Esophagus muscularis mucosa (tissue), 4 donors: ENCODE results near the gene MTRF1L. TPM values are rescaled to one million over a fixed set of nuclear protein-coding genes. Genes with fewer than 3 reads are reported as not detected.

Source experiments
- DNase-seq: peaks from one replicate; pipeline ENCODE4 v3.0.0-alpha.2; 2017; ENCODE audit errors: extremely low spot score
- H3K27ac ChIP-seq, 4 donors: fragments of 200-600 bp; sonication (generic); replicated peaks in 1 of 4; 1 replicate in 3 of 4; 2 replicates in 1 of 4; pipeline ENCODE4 v1.5.1; 2016 to 2019; ENCODE audit warnings: mild to moderate bottlenecking in 1 of 4
- H3K27me3 ChIP-seq, 4 donors: fragments of 200-600 bp; sonication (generic); one replicate each; pipeline versions ENCODE4 v1.5.1 to v1.6.0; 2016 to 2019
- H3K36me3 ChIP-seq, 4 donors: fragments of 200-600 bp; sonication (generic); one replicate each; pipeline ENCODE4 v1.5.1; 2016 to 2019
- H3K4me1 ChIP-seq, 4 donors: fragments of 200-600 bp; sonication (generic); one replicate each; pipeline ENCODE4 v1.5.1; 2016 to 2019
- H3K4me3 ChIP-seq, 4 donors: fragments of 200-600 bp; sonication (generic); 1 replicate in 2 of 4; 2 replicates in 2 of 4; pipeline ENCODE4 v1.5.1; 2016 to 2019; ENCODE audit warnings: mild to moderate bottlenecking in 4 of 4, moderate library complexity in 1 of 4
- H3K9me3 ChIP-seq, 4 donors: fragments of 200-600 bp; sonication (generic); 1 replicate in 3 of 4; 2 replicates in 1 of 4; pipeline ENCODE4 v1.5.1; 2016 to 2019
- CTCF ChIP-seq, 3 experiments: fragments of 200-600 bp in 2 of 3; fragments of 450-650 bp in 1 of 3; sonication (generic) in 2 of 3; IDR thresholded peaks; one replicate each; pipeline ENCODE4 v1.5.1; 2017 to 2019; ENCODE audit warnings: antibody characterized with exemption in 3 of 3, mild to moderate bottlenecking in 2 of 3, moderate library complexity in 1 of 3
- EP300 ChIP-seq: sonication (generic); formaldehyde crosslinking; IDR thresholded peaks from one replicate; pipeline ENCODE4 v1.6.1; 2017; ENCODE audit warnings: antibody characterized with exemption
- POLR2A ChIP-seq: fragments of 450-650 bp; IDR thresholded peaks from one replicate; pipeline ENCODE4 v1.6.1; 2017; ENCODE audit warnings: antibody characterized with exemption, moderate library complexity, mild to moderate bottlenecking, low read depth
- POLR2AphosphoS5 ChIP-seq, 2 donors: sonication (generic); formaldehyde crosslinking; IDR thresholded peaks; one replicate each; pipeline ENCODE4 v1.6.1; 2017; ENCODE audit warnings: antibody characterized with exemption in 2 of 2
- WGBS: methylation state at CpG from one replicate; pipeline ENCODE4 v1.1.5; 2018; 5-methylcytosine and 5-hydroxymethylcytosine counted together
- intact Hi-C: fragments of 100-400 bp; cut with DNase I; formaldehyde crosslinking; loops from one replicate; pipeline ENCODE4 v1.15.1; 2023
- total RNA-seq, 4 donors: library from RNA; depleted of rRNA; stranded (reverse); fragments of >200 nt; gene quantifications; one replicate each; pipeline versions ENCODE4 v1.1.0 to v1.2.1, GENCODE V29; 2016

The MTRF1L gene
- total RNA-seq, 4 donors from 2014 or later: 16.9 to 26.6 (median 21.1) TPM

DNA sequence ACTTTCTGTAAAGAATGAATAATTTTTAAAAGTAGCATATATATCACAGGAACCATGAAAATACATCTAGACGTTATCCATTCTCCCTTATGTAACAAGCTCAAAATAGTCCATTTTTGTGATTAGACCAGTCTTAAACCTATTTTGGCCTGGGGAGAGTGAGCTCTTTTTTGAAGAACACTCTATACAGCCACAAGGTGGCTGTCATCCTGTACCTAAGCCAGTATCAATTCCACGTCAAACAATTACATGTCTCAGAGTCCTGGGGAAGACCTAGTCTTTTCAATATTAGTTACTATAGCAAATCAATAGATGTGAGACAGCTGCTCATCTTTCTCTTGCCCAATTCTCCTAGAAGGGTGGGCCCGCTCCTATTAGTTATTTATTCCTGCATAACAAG, 48.1 kb downstream of the MTRF1L start:
- H3K27ac ChIP-seq: no peak overlapping the region
- H3K4me3 ChIP-seq: no peak overlapping the region
- TF ChIP-seq POLR2A (no peak), CTCF (IDR thresholded peaks at IDR 0.05) (no peak), EP300 (no peak), POLR2AphosphoS5 (IDR thresholded peaks at IDR 0.05) (no peak)
- no peaks in the 10 kb centered on the region for H3K4me1 ChIP-seq
- H3K27me3 ChIP-seq: peaks cover 0 to 2% (median 0%) of the 10 kb centered on the region in 4 donors
- intact Hi-C loops: no loop called here
- H3K36me3 ChIP-seq: no peaks in the 10 kb centered on the region
- peaks cover 0 to 8% (median 4%) of the 10 kb centered on the region in 4 donors for H3K9me3 ChIP-seq
- DNase-seq: no peak
- WGBS: 75% methylated on average over 3 of the region's 3 CpGs

DNA sequence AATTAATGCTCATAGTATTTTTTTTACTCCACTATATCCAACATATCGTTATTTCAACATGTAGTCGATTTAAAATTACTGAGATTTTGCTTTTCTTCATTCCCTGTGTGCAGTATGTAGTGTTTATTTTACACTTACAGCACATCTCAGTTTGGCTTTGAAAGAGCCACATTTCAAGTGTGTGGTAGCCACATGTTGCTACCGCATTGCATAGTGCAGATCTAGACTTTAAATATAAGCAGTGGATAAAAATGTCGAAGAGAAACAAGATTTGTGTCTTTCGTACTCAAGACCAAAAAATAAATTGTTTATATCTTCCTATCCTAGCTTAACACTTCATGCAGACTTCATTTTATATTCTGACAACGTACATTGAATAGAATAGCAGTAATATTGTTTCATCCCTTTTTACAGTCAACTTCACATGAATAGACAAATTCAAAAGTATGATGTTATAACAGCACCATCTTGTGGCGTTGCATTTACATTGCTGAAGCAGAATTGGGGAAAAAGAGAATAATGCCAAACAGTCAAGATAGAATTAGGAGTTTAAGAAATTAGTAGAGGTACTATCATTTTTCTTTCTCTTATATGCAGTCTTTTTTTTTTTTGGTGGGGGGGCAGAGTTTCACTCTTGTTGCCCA, 49.5 kb downstream of the MTRF1L start:
- TF ChIP-seq EP300: no peak
- TF ChIP-seq POLR2A: no peak
- peak in 1 of 3 experiments; percentile 33 for TF ChIP-seq CTCF (IDR thresholded peaks at IDR 0.05)
- H3K4me1 ChIP-seq: peaks cover 4 to 6% (median 5%) of the 10 kb centered on the region in 4 donors
- H3K9me3 ChIP-seq: peaks cover 0 to 8% (median 4%) of the 10 kb centered on the region in 4 donors
- intact Hi-C loops: no loop called here
- WGBS: 70% methylated on average over 7 of the region's 7 CpGs
- no peaks in the 10 kb centered on the region for H3K36me3 ChIP-seq
- no peak for DNase-seq
- no peak overlapping the region for H3K27ac ChIP-seq
- no peak overlapping the region for H3K4me3 ChIP-seq
- H3K27me3 ChIP-seq: peaks cover 0 to 5% (median 0%) of the 10 kb centered on the region in 4 donors

DNA sequence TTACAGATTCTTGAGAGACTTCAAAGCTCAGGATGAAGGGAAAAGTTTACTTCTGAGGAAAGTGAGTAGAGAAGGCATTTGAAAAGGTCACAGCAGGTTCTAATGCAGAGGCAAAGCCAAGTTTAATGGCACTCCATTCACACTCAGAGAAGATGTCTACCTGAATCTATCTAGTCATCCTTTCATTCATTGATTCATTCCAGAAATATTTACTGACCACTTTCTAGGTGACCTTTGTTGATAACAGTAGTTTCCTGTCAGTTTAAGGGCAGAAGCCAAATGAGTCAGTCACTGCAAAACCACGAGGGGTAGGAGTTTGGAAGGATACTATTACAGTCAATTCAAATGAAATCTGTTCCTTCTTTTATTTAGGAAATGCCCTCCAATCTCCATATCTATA, 50.5 kb downstream of the MTRF1L start:
- Histone ChIP-seq H3K36me3 (no peaks in the 10 kb centered on the region), H3K4me1 (peaks cover 5 to 8% (median 6%) of the 10 kb centered on the region in 4 donors), H3K4me3 (no peak overlapping the region), H3K27me3 (peaks cover 0 to 5% (median 0%) of the 10 kb centered on the region in 4 donors), H3K27ac (no peak overlapping the region), H3K9me3 (peaks cover 0 to 8% (median 4%) of the 10 kb centered on the region in 4 donors)
- TF ChIP-seq POLR2A: no peak
- no peak for TF ChIP-seq POLR2AphosphoS5 (IDR thresholded peaks at IDR 0.05)
- no peak for TF ChIP-seq EP300
- no peak for TF ChIP-seq CTCF (IDR thresholded peaks at IDR 0.05)
- DNase-seq: no peak
- WGBS: 6% methylated on average over 1 of the region's 1 CpG
- intact Hi-C loops: no loop called here

DNA sequence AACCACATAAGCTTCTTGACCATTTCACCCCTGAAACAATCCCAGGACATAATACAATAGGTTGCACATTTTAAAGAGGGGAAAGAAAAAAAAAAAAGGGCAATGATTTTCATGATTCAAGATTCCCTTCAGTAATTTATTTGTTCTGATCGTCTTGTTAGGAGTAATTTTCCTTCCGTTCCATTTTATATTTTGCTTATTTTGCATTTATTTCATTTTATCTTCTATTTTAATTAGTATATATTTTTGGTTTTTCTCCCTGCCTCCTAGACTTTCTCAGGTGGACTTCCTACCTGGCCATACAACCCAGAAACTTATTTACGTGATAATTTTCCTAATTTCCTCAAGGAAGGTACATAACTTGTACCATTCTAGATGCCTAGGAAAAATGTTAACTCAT, 52.3 kb downstream of the MTRF1L start:
- Histone ChIP-seq H3K36me3 (no peaks in the 10 kb centered on the region), H3K9me3 (peaks cover 0 to under 1% (median 0%) of the 10 kb centered on the region in 4 donors), H3K27ac (no peak overlapping the region), H3K4me1 (peaks cover 5 to 8% (median 6%) of the 10 kb centered on the region in 4 donors), H3K27me3 (peaks cover 0 to 5% (median 0%) of the 10 kb centered on the region in 4 donors), H3K4me3 (no peak overlapping the region)
- TF ChIP-seq CTCF (IDR thresholded peaks at IDR 0.05) (no peak), POLR2AphosphoS5 (IDR thresholded peaks at IDR 0.05) (no peak), EP300 (no peak), POLR2A (no peak)
- no peak for DNase-seq
- WGBS: 82% methylated on average over 3 of the region's 3 CpGs
- intact Hi-C loops: no loop called here
